Right hindlimb (tissue), 1 donor: ENCODE data around the gene RPTOR.
"Not testable (repeated sequence)": the region's sequence is repeated elsewhere in the genome, so short reads cannot be mapped to it uniquely, and the experiment has no call there.

ENCODE experiments used
- DNase-seq: peaks from one replicate; pipeline ENCODE4 v3.0.0-alpha.2; 2018

RPTOR gene

GRCh38 chr17:80749611-80750010 lies 205.0 kb downstream of the RPTOR start:
- no peak for DNase-seq

GRCh38 chr17:80750263-80750662 lies 205.6 kb downstream of the RPTOR start:
- no peak for DNase-seq

- no peak for DNase-seq
Observed at GRCh38 chr17:80751070-80751945, 206.7 kb downstream of the RPTOR start.

GRCh38 chr17:80751946-80752581 lies 207.4 kb downstream of the RPTOR start:
- DNase-seq: no peak

DNA sequence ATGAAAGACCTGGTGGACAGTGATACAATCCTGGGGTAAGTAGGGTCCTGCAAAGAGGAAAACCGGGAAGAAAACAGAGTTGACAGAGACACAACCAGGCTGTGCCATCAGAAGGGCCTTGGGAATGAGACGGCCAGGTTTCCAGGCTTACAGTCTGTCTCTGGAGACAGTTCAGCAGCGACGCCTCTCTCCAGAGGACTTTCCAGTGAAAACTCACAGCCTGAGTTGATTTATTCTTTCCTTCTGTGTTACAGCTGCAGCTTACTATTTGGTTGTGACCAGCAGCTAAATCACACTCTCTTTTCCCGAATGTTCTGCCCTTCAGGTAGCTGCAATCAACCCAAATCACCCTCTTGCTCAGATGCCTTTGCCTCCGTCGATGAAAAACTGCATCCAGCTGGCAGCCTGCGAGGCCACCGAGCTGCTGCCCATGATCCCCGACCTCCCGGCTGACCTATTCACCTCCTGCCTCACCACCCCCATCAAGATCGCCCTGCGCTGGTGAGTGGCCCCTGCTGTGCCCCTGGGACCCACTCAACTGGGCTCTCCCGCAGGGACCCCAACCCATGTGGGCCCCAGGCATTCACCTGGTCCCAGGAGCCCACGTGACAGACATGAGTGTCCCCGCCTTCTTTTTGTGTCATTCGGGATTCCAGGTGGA lies 209.2 kb downstream of the RPTOR start:
- DNase-seq: no peak

DNA sequence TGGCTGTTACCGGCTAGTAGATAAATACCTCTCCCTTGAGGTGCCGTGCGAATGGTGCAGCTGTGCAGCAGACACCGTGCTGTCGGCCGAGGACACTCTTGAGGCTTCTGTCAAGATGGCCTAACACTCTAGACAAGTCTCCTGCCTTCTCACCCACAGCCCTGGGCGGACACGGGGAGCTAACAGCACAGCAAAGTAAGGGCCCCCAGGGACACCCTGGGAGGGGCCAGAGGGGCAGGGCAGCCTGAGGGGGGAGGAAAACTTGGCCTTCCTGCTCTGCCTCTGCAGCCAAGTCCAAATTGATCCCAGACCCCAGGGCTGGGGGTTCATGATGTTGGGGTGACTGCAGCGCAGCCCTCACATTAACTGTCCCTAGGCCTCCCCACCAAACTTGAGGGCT lies 210.2 kb downstream of the RPTOR start:
- no peak for DNase-seq

DNA sequence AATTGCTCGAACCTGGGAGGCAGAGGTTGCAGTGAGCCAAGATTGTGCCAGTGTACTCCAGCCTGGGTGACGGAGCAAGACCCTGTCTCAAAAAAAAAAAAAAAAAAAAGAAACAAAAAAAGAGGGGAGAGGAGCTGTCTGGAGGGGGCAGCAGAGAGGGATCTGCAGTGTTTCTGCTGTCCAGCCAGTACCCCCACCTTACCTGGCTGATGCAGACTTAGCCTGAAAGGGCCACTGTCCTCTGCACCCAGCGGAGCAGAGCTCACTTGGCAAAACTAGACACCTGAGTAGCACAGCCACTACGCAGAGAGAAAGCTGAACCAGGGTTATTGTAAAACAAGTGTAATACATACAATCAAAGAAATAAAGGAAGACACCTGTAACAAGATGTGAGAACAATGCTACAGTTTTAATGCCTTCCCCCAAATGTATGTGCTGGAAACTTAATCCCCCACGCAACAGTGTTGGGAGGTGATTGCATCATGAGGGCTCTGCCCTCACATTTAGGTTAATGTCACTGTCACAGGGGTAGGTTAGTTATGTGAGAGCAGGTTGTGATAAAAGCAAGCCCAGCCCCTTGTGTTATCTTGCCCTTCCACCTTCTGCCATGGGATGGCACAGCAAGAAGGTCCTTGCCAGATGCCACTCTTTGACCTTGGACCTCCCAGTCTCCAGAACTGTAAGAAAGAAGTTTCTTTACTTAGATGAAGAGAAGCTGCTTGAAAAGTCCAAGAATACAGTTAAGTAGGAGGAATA lies 211.2 kb downstream of the RPTOR start:
- DNase-seq: no peak

DNA sequence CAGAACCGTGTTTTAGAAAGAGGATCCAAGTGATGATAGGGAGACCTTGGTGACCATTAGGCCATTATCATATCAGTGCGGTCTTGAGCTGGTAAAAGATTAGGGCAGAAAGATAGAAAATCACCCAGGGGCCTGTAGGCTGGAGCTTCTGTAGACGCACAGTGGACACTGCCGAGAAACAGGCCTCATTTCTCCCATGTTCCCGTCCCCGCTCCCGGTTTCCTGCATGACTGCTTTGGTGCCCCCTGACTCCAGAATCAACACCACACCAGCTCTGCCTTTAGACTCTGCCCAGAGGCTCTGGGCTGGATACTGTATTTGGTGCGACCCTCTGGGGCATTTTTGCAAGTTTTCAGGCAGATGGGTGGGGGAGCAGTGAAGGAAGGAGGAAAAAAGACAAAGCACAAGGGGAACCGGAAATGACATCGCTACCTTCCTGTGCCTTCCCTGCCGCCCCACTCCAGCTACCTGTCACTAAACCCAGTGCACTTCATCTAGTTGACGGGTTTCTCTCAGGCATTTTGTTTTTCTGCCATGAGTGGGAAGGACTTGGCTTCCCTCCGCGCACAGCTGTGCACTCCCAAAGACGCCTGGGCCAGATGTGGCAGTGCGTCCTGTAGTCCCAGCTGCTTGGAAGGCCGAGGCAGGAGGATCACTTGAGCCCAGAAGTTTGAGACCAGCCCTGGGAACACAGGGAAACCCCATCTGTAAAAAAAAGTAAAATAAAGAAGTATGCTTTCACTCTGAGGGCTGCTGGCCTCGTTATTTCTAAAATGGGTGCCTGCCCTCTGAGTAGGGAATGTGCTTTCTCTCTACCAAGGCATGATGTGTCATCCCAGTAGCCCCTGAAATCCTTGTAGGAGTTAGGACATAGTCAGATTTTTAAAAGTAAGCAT lies 214.1 kb downstream of the RPTOR start:
- peak; percentile 68 for DNase-seq

GRCh38 chr17:80759377-80759673 lies 214.7 kb downstream of the RPTOR start:
- no peak for DNase-seq

- no peak for DNase-seq
Observed at GRCh38 chr17:80760511-80760911, 215.9 kb downstream of the RPTOR start.

DNA sequence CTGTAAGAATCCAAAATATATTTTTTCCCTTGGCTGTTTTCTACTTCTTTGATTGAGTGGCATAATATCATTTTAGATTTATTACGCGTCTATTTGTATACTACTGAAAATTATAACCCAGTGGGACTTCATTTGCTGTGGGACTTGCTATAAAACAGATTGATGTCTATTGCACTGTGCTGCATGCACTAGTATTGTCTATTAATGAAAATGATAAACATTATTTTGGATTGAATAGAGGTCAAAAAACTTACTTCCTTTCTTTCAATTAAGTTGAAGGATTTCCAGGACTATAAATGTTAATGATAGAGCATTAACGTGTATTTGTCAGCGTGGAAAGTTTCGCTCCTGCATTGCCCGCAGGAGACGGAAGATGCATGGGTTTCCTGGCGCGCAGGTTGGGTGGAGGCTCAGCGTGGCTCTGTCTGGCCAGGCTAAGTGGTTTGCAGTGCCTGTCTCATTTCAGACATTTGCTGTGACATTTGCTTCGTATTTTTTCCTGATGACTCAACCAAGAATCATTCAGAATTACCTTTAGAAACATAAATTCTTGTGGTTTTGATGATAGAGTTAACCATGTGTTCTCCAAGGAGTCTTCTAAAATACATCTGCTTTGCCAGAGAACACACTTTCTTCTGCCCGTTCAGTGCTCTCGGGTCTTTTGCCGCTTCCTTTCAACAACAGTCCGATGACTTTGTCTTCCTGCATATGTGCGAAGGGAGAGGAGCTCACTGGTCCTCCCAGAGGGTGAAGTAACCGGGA lies 216.7 kb downstream of the RPTOR start:
- no peak for DNase-seq

DNA sequence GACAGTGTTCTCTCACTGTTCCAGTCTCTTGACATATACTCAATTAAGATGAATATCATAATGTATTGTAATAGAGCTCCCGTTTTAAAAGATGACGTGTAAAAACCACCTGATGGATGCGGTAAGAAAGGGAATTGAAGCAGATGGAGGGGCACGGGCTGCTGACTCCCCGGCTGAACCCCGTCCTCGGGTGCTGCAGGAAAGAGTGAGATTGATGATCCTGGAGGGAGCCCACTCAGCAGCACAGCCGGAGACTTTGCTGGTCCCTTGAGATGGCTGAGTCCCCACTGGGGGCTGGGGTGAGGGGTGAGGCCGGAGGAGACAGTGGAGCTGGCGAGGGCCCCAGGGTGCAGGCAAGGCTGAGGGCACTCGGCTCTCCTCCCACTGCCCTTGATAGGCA lies 217.4 kb downstream of the RPTOR start:
- DNase-seq: no peak

DNA sequence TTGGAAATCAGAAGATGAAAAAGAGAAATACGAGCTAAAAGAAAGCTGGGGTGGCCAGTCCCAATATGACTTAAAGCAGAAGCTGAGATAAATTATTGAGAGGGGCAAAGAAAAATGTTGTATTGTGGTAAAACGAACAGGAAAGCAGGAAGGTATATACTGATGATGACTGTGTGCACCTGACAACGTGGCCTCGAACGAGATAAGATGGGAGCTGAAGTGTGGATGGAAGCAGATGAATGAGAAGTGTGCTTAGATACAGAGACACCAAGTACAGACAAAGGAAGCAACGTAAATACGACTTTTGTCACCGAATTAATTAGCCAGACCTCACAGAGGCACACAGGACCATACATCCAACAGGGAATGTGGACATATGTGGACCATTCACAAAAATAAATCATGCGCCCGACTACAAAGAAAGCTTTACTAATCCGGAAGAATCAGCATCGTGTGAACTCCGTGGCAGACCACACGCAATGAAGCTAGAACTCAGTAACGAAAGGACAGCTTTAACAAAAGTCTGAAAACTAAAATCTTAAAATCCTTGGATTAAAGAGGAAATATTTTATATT lies 218.7 kb downstream of the RPTOR start:
- DNase-seq: no peak

- not testable (repeated sequence) for DNase-seq
Observed at GRCh38 chr17:80764627-80765145, 220.0 kb downstream of the RPTOR start.

GRCh38 chr17:80765241-80765961 lies 220.8 kb downstream of the RPTOR start:
- no peak for DNase-seq

- no peak for DNase-seq
Observed at GRCh38 chr17:80766290-80766855, 221.7 kb downstream of the RPTOR start.

DNA sequence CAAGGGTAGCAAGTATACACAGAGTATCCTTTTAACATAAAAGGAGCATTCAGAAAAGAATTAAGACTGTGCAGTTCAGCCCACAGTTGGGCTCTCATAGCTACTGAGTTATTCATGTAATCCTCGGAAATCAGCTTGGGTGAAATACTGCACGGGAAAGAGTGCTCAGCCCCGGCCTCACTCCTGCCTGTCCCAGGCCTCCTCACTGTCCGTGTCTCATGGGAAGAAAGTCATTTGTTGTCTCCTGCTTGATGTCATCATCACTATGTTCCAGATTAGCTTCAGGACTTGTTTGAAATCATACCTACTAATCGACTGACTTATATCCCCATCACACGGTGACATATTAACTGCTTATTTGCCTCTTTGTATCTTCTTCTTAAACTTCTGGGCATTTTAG lies 223.8 kb downstream of the RPTOR start:
- DNase-seq: no peak

GRCh38 chr17:80768936-80769335 lies 224.3 kb downstream of the RPTOR start:
- DNase-seq: no peak

- no peak for DNase-seq
Observed at GRCh38 chr17:80769516-80769915, 224.9 kb downstream of the RPTOR start.
